HG02642 (cell line): ENCODE results near the gene CTBP2.
A peak's percentile ranks its signal among the peaks of the same experiment; 100 is the strongest.
"Not testable (repeated sequence)": the region's sequence is repeated elsewhere in the genome, so short reads cannot be mapped to it uniquely, and the experiment has no call there.

Experiments used
- ATAC-seq: cut with Tn5 transposase; IDR thresholded peaks from one replicate; pipeline ENCODE4 v1.9.1; 2021; ENCODE audit warnings: mild to moderate bottlenecking; ENCODE audit not compliant: unreplicated experiment, poor library complexity

CTBP2 gene

GRCh38 chr10:124993736-124994451 lies 166.5 kb downstream of the CTBP2 start:
- ATAC-seq, result no peak

DNA sequence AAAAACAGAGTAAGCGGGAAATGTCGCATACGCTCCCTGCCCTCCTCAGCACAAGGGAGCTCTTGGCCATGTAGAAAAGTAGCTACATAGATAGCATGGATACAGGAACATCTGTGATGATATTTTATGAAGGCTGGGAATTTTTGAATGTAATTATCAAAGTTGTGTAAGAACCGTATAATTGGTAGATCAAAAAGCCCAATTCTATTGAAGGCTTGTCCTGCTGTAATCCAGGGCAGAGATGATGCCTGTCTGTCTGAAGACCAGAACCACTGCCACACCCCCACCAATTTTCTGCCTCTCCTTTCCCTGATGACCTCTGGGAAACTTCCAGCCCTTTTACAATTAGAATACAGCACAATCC lies 167.0 kb downstream of the CTBP2 start:
- ATAC-seq, result no peak

DNA sequence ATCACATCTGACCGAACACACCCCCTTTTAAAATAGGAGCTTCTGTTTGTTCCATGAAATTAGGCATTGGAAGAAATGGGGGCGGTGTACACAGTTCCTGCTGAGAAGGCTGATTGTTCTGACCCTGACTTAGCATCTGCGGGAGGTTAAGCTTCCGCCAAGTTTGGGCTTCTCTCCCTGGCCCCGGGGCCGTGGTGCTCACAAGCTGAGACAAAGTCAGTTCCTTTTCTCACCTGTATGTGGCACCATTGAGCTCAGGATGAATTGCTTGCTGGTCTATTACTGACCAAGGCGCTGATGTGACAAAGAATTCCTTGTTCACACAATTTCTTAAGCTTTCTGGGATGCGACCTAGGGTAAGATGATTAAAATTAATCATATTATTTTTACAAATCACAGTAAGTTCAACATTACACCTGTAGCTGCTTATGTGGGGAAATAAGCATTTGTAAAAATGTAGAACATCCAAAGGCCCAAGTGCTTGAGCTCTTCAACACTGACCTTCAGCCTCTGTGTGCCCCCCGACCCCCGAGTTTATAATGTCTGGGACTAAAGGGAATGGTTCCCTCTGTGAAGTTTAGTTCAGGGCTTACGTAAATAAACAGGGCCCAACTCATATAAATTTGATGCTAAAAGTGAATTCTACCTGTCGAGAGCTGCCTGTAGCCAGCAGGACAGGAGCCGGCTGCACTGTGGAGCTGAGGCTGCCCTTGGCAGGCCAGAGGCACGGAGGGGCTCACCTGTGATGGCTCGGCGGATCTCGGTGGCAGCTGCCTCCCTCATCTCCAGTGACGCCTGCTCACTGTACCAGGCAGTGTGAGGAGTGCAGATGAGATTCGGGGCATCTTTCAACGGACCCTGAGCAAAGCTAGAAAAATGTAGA lies 167.7 kb downstream of the CTBP2 start:
- ATAC-seq, result peak; percentile 44

DNA sequence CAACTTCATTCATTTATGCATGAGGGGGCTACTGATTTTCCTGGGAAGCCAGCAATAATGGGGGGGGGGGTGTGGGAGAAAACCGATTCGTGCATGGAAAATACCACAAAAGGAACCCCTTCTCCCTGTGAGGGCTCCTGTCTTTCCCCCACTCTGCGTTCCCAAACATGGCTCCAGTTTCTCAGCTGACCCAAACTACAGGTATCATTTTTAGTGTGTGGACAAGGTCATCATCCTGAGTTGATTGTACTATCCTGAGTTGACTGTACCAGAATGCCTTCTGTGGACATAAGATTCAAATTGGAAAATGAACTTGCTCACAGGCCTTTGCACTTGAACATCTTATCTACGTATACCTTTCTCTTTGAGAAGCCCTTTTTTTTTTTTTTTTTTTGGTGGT lies 168.5 kb downstream of the CTBP2 start:
- ATAC-seq, result no peak

DNA sequence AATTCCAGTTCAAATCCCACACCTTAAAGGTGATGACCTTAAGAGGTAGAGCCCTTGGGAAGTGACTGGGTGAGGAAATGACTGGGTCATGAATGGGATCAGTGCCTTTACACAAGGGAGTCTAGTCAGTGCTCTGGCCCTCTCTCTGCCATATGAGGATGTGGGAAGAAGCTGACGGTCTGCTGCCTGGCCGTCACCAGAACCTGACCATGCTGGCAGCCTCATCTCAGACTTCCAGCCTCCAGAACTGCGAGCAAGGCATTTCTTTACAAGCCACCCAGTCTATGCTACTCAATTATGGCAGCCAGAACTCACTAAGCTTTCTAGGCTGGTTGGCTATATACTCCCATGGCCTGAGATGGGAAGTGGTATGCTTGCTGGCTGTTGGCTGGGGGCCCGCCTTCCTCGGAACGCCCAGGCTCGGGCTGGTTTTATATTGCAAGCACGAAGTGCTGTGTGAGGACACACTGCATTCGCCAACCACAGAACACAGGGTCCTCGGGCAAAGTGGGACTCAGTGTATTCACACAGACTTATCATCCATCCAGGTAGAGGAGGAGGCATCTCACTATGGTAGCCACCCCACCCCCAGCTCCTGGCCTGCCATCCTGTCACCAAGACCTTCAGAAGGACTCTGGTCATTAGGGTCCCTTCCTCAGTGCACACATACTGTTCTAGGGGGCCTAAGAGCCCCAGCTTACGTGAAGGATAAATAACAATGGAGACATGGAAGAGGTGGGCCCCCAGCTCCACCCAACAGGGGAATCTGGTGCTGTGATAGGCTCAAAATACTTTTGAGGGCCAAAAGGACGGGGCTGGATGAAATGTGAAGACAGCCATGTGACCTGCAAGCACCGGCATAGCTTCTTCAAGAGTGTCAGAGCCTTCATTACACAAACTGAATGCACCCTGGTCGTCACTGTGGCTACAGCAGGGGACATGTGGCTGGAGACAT lies 169.4 kb downstream of the CTBP2 start:
- ATAC-seq, result no peak

- ATAC-seq, result no peak
These were observed 170.8 kb downstream of the CTBP2 start for GRCh38 chr10:124989526-124989925.

DNA sequence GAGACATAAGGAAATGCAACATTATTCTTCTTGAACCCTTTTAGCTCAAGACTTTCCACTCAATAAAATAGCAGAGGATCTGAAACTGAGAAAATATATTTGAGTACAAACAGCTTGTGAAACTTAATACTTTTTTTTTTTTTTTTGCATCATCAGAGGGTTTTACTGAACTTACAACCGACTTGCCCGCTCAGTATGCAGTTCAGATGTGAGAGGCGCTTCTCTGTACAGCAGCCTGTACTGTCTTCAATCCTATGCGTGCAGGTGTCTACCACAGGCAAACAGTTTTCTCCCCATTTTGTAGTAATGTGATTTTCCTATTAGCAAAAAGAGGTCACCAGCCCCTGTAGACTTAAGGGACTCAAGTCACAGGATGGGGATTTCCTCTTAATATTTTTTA lies 171.6 kb downstream of the CTBP2 start:
- ATAC-seq, result not testable (repeated sequence)

DNA sequence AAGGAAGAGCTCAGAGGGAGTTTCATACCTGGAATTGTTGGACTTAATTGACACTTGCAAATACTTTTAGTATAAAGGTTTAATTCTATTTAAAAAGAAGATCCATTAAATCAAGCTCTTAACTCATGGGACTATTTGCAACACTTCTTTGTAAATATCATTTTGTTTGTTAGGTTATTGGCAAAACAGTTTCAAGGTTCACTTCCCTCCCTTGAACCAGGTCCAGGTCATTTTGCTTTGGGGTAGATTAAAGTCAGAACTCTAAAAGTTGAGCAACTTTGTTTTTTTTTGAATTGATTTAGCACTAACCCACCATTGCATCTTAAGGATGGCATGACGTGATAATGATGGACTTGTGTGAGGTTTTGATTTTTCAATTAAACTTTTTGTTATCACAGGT lies 172.6 kb downstream of the CTBP2 start:
- ATAC-seq, result no peak

DNA sequence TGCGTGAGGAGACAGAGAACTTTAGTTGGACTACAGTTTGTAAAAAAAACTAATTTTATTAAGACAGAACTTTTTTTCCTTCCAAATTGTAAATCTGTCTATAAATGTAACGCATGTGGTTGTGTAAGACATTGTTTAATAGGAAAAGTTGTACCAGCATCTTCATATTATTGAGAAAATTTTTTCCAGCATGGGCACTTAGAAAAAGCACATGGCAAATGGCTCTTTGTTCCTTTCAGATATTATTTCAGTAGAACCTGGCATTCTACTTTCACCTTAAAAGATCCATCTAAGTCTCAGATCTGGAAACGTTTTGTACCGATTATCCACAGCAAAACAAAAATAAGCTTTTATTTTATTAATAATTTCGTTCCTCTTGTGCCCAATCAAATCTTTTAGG lies 175.2 kb downstream of the CTBP2 start:
- ATAC-seq, result no peak

- no peak for ATAC-seq
These were observed 176.0 kb downstream of the CTBP2 start for GRCh38 chr10:124984376-124984775.

DNA sequence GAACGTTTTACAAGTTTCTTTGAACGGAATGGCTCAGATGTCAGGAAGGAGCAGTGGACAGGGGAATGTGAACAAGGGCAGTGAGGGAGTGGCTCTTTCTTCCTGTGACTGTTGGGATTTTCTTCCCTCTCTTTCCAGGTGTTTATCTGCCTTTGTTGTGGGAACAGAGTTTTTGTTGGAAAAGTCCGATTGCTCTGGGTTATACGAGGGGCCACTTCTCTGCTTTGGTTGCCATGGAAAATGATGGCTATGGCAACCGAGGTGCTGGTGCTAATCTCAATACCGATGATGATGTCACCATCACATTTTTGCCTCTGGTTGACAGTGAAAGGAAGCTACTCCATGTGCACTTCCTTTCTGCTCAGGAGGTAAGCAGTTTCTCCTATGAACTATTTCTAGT lies 177.0 kb downstream of the CTBP2 start:
- no peak for ATAC-seq

GRCh38 chr10:124978376-124978725 lies 182.0 kb downstream of the CTBP2 start:
- ATAC-seq, result no peak

DNA sequence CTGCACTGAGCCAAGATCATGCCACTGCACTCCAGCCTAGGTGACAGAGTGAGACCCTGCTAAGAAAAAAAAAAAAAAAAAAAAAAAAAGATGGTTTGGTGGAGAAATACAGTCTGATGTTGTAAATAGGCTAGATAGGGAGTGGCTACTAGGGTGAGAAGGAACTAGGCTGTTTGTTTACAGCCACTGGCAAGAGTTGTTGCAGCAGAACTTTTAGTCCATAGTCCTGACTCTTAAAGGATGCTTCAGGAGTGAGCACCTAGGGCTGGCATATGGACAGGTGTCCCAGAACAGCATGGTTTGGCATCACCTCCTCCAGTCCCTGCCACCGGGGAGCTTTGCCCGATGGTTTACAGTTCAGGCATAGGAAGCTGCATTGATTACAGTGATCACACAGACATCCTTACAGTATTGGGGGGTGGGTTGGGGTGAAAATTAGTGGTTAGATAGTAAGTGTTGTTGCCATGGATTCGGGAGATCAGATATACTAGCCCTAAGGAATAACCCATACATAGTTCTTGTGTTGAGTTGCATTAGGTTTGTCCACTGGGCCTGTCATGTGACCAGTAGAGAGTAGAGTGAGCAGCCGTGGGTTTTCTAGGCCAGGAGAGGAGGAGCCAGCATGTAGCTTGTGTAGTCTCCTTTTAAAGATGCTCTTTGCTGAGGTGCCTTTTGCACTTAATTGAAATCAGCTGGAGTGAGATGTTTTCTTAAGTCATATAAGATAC lies 182.6 kb downstream of the CTBP2 start:
- no peak for ATAC-seq

DNA sequence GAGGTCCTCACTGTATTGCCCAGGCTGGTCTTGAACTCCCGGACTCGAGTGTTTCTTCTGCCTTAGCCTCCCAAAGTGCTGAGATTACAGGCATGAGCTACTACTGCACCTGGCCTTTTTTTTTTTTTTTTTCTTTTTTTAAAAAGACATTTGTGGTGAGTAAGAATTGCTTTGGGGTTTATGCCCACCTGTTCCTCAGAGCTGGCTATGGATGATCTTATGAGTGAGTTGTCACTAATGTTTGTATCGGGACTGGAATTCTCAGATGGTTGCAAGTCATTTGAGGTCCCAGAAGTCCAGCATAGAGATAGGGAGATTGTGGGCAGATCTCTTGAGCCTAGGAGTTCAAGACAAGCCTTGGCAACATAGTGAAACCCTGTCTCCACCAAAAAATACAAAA lies 183.2 kb downstream of the CTBP2 start:
- ATAC-seq, result no peak

GRCh38 chr10:124975977-124976514 lies 184.3 kb downstream of the CTBP2 start:
- no peak for ATAC-seq

- no peak for ATAC-seq
These were observed 186.2 kb downstream of the CTBP2 start for GRCh38 chr10:124974131-124974530.

DNA sequence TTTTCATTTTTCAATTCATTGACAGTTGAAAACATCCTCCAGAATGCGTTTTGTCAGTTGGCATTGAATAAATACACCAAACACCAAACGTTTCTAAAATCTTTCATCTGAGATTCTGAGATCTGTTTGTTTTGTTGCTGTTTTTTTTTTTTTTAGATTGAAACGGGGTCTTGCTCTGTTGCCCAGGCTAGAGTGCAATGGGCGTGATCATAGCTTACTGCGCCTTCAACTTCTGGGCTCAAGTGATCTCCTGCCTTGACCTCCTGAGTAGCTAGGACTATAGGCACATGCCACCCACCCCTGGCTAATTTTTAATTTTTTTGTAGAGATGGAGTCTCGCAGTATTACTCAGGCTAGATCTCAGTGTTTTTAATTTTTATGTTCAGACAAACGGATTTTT lies 187.7 kb downstream of the CTBP2 start:
- no peak for ATAC-seq

DNA sequence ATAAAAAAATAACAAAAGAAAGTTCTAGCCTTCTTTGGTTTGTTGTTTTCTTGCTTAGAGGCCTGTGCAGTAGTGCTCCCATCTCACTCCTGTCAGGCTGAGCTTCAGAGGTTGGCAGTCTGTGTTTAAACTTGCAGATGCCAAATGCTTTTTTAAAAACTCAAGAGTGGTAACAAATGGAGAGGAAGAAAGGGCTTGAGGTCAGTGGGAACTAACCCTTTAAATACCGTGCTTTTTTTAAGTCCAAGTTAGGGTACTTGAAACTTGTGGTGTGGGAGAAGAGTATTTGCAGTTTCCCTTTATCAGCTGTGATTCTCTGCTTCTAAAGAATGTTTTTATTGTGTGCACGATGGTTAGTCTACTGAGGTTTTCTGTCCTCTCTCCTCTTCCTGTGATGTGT lies 189.1 kb downstream of the CTBP2 start:
- no peak for ATAC-seq

- ATAC-seq, result no peak
These were observed 193.1 kb downstream of the CTBP2 start for GRCh38 chr10:124967255-124967654.

DNA sequence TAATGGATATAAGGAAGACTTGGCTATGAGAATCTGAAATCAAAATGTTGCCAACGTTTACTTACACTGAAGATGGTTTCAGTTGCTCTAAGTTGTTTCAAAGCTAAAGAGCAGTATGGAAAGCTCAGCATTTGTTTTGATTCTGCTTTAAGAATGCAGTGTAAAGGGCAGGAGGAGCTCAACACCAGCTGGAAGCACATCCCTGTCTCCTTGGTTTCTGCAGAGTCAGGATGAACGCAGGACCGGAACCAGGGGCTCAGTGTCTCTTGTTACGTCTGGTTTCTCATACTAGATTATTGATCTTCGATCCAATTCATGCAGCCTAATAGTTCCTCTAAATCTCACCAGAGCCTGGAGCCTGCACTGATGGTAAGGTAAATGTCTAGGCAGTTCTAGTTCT lies 194.4 kb downstream of the CTBP2 start:
- no peak for ATAC-seq
